ENCODE measurements around the gene CDHR5. TPM values are rescaled to one million over a fixed set of nuclear protein-coding genes. Genes with fewer than 3 reads are reported as not detected.
A peak's percentile ranks its signal among the peaks of the same experiment; 100 is the strongest.

CDHR5 gene
- total and polyA plus RNA-seq, 2 of the 4 experiments (the other 2 are of a cell fraction) = not detected

- CTCF ChIA-PET = no interaction called here
- H3K9ac ChIP-seq (ENCODE audit: low read depth, low read length) = no peak within 1 kb of the TSS
- in situ Hi-C loops (cut with MboI; ENCODE audit: low sequenced_read_pairs) = no loop called here
Measured at GRCh38 chr11:636511-637332, 12.0 kb upstream of the CDHR5 start, which contains the start of gene DRD4. TSS of gene DRD4 (plus strand) at chr11:637269. CDS start at chr11:637305, 36 bp downstream.

More at GRCh38 chr11:636511-637332, 12.0 kb upstream of the CDHR5 start, which contains the start of gene DRD4:
- H3K4me3 ChIP-seq (ENCODE audit: insufficient read depth, low read depth, low read length) = peak within 1 kb of the TSS; percentile 23; the same call in 1 of the 2 replicates
- no peaks in the 10 kb centered on the region for H3K79me1 ChIP-seq (ENCODE audit: low read depth in 1 of 2, low read length in 2 of 2)
- H2BK20ac ChIP-seq (ENCODE audit: low read depth, low read length) = no peak within 1 kb of the TSS
- H3K18ac ChIP-seq (ENCODE audit: low read depth, low read length) = no peak within 1 kb of the TSS
- no peak within 1 kb of the TSS for H2BK5ac ChIP-seq (ENCODE audit: low read depth, low read length, poor library complexity, severe bottlenecking)
- H2AK9ac ChIP-seq (replicated peaks; ENCODE audit: low read depth, low read length, poor library complexity) = peak within 1 kb of the TSS; percentile 42
- no peak within 1 kb of the TSS; a peak in 1 of 4 replicates for H4K8ac ChIP-seq (ENCODE audit: low read depth in 2 of 2, low read length in 2 of 2)
- no peak within 1 kb of the TSS for H2AK5ac ChIP-seq (ENCODE audit: low read depth, low read length)
- peak within 1 kb of the TSS; percentile 79 for H2AFZ ChIP-seq (replicated peaks; ENCODE audit: low read length, poor library complexity)
- peaks cover 41% of the 10 kb centered on the region for H4K20me1 ChIP-seq (ENCODE audit: insufficient read depth, low read length)
- POLR2A ChIA-PET (ENCODE audit: unreplicated experiment) = no interaction called here
- no peak within 1 kb of the TSS for H3K4ac ChIP-seq (ENCODE audit: low read depth, low read length)
- no peaks in the 10 kb centered on the region for H3K9me3 ChIP-seq (ENCODE audit: control insufficient read depth, insufficient read depth, low read length)
- peaks cover 16% of the 10 kb centered on the region; the same call in 1 of the 2 replicates for H3K27me3 ChIP-seq (ENCODE audit: control insufficient read depth, insufficient read depth, low read length)
- no peaks in the 10 kb centered on the region for H3K9me1 ChIP-seq (ENCODE audit: insufficient read depth, low read length)
- no peak within 1 kb of the TSS for H3K56ac ChIP-seq (ENCODE audit: extremely low read depth, insufficient read depth, low read length)
- TF ChIP-seq CEBPB (IDR thresholded peaks at IDR 0.05; ENCODE audit: low read depth, low read length) (no peak), NFE2L2 (IDR thresholded peaks at IDR 0.05; ENCODE audit: low read depth, low read length) (no peak), CTCF (conservative IDR thresholded peaks at IDR 0.05; ENCODE audit: low read depth, low read length) (no peak), MAZ (IDR thresholded peaks at IDR 0.05; ENCODE audit: borderline replicate concordance, low read depth, low read length) (no peak), FOS (IDR thresholded peaks at IDR 0.05; ENCODE audit: low read depth, low read length) (no peak), RCOR1 (IDR thresholded peaks at IDR 0.05; ENCODE audit: insufficient replicate concordance, low read length) (no peak), BHLHE40 (IDR thresholded peaks at IDR 0.05; ENCODE audit: low read depth, low read length) (peak; percentile 38; the same call in 1 of the 2 replicates), POLR2A (IDR thresholded peaks at IDR 0.05; ENCODE audit: low read depth, low read length) (no peak)
- TF ChIP-seq, protein P1, sequence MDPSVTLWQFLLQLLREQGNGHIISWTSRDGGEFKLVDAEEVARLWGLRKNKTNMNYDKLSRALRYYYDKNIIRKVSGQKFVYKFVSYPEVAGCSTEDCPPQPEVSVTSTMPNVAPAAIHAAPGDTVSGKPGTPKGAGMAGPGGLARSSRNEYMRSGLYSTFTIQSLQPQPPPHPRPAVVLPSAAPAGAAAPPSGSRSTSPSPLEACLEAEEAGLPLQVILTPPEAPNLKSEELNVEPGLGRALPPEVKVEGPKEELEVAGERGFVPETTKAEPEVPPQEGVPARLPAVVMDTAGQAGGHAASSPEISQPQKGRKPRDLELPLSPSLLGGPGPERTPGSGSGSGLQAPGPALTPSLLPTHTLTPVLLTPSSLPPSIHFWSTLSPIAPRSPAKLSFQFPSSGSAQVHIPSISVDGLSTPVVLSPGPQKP (IDR thresholded peaks at IDR 0.05; ENCODE audit: borderline replicate concordance, low read depth, low read length) = no peak
- TF ChIP-seq, protein P2, sequence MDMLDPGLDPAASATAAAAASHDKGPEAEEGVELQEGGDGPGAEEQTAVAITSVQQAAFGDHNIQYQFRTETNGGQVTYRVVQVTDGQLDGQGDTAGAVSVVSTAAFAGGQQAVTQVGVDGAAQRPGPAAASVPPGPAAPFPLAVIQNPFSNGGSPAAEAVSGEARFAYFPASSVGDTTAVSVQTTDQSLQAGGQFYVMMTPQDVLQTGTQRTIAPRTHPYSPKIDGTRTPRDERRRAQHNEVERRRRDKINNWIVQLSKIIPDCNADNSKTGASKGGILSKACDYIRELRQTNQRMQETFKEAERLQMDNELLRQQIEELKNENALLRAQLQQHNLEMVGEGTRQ (IDR thresholded peaks at IDR 0.05; ENCODE audit: low read depth, low read length) = peak; percentile 44; the same call in 1 of the 2 replicates
- no TSS peak for BruUV-seq (replicated peaks)
- intact Hi-C loops (cut with micrococcal nuclease) = no loop called here
- DNase-seq = peak; percentile 37
- no peak within 1 kb of the TSS for H4K91ac ChIP-seq (ENCODE audit: insufficient read depth, low read depth, low read length)
- 14% methylated on average over 50 of the region's 100 CpGs; no CpG with 5 or more reads in 1 of the 2 experiments for WGBS, 2 experiments (ENCODE audit: extremely low coverage in 2 of 2, insufficient read length in 1 of 2)
- H4K5ac ChIP-seq (ENCODE audit: low read depth, low read length) = no peak within 1 kb of the TSS; the same call in 1 of the 2 replicates
- H3K23ac ChIP-seq (ENCODE audit: low read depth, low read length) = no peak within 1 kb of the TSS
- H2BK15ac ChIP-seq (ENCODE audit: low read depth, low read length) = no peak within 1 kb of the TSS
- H3K14ac ChIP-seq (replicated peaks; ENCODE audit: low read depth, low read length) = no peak within 1 kb of the TSS
- dilution Hi-C loops (cut with HindIII; ENCODE audit: low sequenced_read_pairs, unreplicated experiment) = no loop called here
- H2BK120ac ChIP-seq (ENCODE audit: low read depth, low read length) = no peak within 1 kb of the TSS
- H3K4me2 ChIP-seq (ENCODE audit: low read depth, low read length) = peak within 1 kb of the TSS; percentile 72
- H3K36me3 ChIP-seq (ENCODE audit: control insufficient read depth, insufficient read depth, low read length) = peaks cover 4% of the 10 kb centered on the region
- ATAC-seq (ENCODE audit: low read depth) = peak; percentile 93
- H3K4me1 ChIP-seq (ENCODE audit: control insufficient read depth, insufficient read depth, low read length) = peaks cover 10% of the 10 kb centered on the region; the same call in 1 of the 2 replicates
- H3K27ac ChIP-seq (ENCODE audit: insufficient read depth, low read length) = no peak within 1 kb of the TSS

Measured in IMR-90 (cell line).